ENCODE results near the gene NOS2.
"Not testable (repeated sequence)": the region's sequence is repeated elsewhere in the genome, so short reads cannot be mapped to it uniquely, and the experiment has no call there.

The NOS2 gene

GRCh38 chr17:27755706-27756466 is 44.4 kb downstream of the NOS2 start:
- DNase-seq (ENCODE audit: low read depth in 2 of 2) = no peak

DNA sequence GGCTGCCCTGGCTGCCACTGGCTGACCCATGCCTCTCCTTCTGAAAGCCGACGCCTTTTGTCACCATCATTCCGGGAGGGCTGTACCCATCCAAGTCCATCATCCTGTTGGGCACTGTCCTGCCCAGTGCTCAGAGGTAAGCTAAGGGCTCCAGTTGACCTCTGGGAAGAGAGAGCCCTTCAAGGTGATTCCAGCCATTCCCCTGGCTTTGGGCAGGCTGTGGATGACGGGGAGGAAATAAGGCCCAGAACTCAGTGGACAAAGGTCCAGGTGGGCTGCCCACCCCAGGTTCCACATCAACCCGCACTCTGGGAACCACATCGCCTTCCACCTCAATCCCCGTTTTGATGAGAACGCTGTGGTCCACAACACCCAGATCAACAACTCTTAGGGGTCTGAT is 45.8 kb downstream of the NOS2 start:
- no peak for DNase-seq (ENCODE audit: low read depth in 2 of 2)

DNA sequence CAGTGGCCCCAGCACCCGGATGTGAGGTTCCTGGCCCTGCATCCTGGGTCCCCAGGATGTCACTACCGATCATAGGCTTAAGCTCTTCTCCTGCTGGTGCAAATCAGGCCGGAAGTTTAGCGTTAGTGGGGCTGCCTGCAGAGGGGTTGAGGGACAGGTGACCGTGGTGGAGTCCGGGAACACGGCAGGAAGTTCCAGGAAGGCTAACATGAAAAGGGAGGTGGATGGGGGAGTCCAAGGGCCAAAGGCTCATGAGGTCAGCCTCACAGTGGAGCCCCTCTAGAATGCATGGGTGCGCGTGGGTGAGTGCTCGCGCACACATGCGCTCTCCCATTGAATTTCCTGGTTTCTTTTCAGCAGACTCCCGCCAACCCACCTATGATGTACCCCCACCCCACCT is 46.6 kb downstream of the NOS2 start:
- not testable (repeated sequence) for DNase-seq (ENCODE audit: low read depth in 2 of 2)

- not testable (repeated sequence) for DNase-seq (ENCODE audit: low read depth in 2 of 2)
Measured at GRCh38 chr17:27752831-27753619, 47.3 kb downstream of the NOS2 start.

- DNase-seq (ENCODE audit: low read depth in 2 of 2) = no peak
Measured at GRCh38 chr17:27751622-27752490, 48.5 kb downstream of the NOS2 start.

DNA sequence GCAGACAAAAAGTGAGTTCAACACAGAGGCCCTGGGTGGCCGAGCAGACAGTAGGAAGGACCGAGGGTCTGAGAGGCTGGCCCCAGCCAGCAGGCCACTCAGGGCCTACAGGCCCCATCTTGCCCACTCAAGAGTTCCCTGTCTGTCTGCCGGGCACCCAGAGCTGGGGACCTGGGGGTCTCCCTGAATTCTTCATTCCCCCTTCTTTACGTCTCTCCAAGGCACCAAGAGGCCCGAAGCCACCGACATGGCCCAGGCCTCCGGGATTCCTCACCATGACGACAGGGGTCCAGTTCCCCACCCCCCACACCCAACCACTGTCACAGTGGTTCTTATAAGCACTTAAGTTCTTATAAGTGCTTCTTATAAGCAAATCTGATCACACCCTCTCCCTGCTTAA is 49.2 kb downstream of the NOS2 start:
- DNase-seq (ENCODE audit: low read depth in 2 of 2) = no peak

GRCh38 chr17:27749562-27750150 is 50.7 kb downstream of the NOS2 start:
- not testable (repeated sequence) for DNase-seq (ENCODE audit: low read depth in 2 of 2)

DNA sequence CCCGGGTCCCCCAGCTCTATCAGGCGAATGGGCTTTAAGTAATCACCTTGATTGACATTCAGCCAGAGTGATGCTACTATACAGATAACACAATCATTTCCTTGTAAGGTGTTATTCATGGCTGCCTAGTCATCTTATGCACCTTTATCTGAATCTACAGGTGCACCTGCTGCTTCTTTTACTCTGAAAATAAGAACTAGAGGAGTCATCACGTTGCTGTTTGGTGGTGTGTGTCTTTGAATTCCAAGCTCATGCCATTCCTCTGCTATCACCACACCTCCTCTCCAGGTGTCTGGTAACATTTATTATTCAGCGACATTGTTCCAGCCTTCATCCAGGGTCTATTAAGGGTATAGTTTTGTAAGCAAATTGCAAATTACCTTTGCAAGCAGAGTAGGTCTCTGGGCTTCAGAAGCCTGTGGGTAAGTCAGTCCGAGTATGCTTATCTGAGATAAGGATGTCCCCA is 51.9 kb downstream of the NOS2 start:
- DNase-seq (ENCODE audit: low read depth in 2 of 2) = no peak

- no peak for DNase-seq (ENCODE audit: low read depth in 2 of 2)
Measured at GRCh38 chr17:27747462-27748359, 52.6 kb downstream of the NOS2 start.

- no peak for DNase-seq (ENCODE audit: low read depth in 2 of 2)
Measured at GRCh38 chr17:27746881-27747280, 53.4 kb downstream of the NOS2 start.

DNA sequence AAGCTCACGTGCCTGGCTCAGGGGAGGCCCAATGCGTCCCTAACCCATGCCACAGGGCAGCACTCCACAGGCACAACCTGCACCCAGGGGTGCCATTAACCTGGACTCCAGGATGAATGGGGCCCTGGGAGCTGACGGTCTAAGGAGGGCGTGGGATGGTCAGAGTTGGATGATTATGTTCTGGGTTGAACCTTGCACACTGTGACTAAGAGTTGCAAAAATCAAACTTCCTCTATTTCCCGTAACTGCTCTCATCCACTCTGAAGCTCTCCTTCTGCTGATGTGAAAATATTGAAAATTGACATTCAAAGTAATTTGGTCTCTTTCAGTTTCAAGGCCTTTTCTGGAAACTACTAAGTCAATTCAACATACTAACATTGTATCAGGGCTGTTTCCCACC is 54.0 kb downstream of the NOS2 start:
- DNase-seq (ENCODE audit: low read depth in 2 of 2) = not testable (repeated sequence)

- not testable (repeated sequence) for DNase-seq (ENCODE audit: low read depth in 2 of 2)
Measured at GRCh38 chr17:27745207-27745830, 55.0 kb downstream of the NOS2 start.

DNA sequence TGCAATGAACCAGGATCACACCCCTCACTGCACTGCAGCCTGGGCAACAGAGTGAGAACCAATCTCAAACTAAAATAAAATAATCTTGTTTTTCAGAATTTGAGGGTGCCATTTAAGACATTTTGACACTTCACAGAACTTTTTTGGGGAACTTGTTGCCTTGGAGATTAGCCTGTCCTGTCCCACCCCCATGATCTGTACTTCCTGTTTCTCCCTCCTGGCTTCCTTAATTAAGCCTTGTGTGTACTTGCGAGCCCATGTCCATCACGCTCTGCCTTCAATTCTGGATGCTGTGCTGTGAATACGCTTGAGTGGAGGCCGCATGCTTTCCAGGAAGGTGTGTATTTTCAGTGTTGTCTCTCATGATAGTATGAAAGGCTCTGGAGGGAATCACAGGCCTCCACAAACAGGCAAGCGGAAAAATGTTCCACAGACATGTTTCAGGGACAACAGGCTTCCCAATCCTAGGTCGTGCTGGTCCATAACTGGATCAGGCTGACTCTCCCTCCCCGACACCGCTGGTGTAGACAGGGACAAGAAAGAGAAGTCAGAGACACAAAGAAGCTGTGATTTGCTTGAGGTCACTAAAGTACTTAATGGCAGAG is 56.9 kb downstream of the NOS2 start:
- no peak for DNase-seq (ENCODE audit: low read depth in 2 of 2)

DNA sequence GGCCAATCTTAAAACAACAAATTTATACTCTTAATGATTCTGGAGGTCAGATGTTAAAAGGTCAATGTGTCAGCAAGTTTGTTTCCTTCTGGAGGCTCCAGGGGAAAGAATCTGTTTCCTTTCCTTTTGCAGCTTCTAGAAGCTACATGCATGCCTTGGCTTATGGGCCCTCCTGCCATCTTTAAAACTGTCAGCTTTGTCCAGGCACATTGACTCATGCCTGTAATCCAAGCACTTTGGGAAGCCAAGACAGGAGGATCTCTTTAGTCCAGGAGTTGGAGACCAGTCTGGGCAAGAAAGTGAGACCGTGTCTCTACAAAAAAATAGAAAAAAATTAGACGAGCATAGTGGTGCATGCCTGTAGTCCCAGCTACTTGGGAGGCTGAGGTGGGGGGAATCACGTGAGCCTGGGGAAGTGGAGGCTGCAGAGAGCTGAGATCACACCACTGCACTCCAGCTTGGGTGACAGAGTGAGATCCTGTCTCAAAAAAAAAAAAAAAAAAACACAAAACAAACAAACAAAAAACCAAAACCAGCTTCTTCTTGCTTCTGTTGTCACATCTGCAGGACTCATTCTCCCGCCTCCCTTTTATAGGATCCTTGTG is 58.3 kb downstream of the NOS2 start:
- DNase-seq (ENCODE audit: low read depth in 2 of 2) = no peak

DNA sequence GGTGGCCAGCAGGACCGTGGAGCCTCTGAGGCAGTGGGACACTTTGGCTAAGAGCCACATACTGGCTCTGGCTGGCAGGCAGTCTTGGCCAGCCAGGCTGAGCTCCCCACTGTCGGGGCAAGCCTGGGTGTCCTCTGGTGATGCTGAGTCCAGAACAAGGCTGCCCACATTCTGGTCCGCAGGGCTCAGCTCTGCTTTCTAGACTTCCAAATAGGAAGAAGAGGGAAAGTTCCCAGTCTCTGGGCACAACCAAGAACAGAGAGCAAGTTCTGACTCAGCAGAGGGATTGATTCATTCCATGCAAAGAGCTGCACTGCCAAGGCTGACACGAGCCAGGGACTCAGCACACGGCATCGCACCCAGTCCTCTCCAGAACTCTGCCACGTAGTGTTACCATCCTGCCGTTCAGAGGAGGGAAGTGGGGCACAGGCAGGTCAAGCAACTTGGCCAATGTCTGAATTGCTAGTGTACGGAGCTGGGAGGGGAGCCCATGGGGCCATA is 58.9 kb downstream of the NOS2 start:
- DNase-seq (ENCODE audit: low read depth in 2 of 2) = no peak

DNA sequence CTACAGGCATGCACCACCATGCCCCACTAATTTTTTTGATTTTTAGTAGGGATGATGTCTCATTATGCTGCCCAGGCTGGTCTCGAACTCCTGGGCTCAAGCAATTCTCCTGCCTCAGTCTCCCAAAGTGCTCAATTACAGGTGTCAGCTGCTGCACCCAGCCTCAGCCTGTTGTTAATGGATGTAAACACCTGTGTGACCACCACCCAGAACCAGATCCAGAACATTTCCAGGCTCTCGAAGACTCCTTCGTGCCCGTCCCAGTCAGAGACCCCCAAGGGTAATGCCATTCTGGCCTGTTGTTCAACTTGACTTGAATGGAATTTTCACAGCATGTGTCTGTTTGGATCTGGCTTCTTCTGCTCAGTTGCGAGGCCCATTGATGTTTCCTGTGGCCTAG is 59.8 kb downstream of the NOS2 start:
- not testable (repeated sequence) for DNase-seq (ENCODE audit: low read depth in 2 of 2)

- no peak for DNase-seq (ENCODE audit: low read depth in 2 of 2)
Measured at GRCh38 chr17:27733773-27734172, 66.6 kb downstream of the NOS2 start.

GRCh38 chr17:27732746-27733145 is 67.6 kb downstream of the NOS2 start:
- DNase-seq (ENCODE audit: low read depth in 2 of 2) = not testable (repeated sequence)

- not testable (repeated sequence) for DNase-seq (ENCODE audit: low read depth in 2 of 2)
Measured at GRCh38 chr17:27725982-27726381, 74.3 kb downstream of the NOS2 start.

Data from stimulated activated CD4-positive, alpha-beta T cell treated with anti-CD3 and anti-CD28 coated beads, Interleukin-4, amount 100 ng/mL, for 48 hours (primary cell).